Measurements from ENCODE around the gene GATAD2A.

The GATAD2A gene

DNA sequence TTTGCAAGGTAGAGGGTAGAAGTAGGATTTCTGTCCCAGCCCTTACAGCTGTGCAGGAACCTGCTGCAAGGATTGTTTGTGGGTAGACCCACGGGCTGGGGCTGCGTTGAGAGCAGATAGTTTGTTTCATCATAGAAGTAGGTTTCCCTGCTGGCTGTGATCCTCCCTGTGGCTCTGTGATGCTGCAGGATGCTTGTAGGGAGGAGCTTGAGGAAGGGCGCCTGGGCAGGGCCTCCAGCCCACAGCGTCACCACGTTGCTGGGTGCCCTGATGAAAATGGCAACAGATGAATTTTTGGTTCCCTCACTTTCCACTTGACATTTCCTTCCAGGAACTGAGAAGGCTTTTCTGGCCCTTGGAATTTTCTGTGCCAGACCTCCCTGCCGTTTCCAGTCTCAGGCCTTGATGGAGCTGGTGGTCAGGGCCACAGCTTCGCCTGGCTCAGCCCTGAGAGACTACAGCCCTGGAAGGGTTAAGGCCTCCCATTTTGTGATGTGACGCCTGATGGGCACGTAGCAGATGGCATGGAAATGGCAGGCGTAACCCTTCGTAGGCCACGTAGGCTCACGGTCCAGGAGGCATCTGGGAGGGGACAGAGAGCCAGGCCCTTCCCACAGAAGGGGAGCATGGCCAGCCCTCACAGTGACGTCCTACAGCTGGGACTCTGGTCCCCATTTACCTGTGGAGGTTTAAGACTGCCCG lies 42.2 kb downstream of the GATAD2A start:
- Histone ChIP-seq H3K27me3 (ENCODE audit: insufficient read depth, low read depth) (no peaks in the 10 kb centered on the region), H3K36me3 (ENCODE audit: insufficient read depth) (no peaks in the 10 kb centered on the region), H3K4me2 (no peak overlapping the region), H2AFZ (ENCODE audit: low read depth) (no peak overlapping the region), H3K4me1 (ENCODE audit: low read depth, poor library complexity, severe bottlenecking) (no peaks in the 10 kb centered on the region), H3K27ac (no peak overlapping the region), H4K20me1 (ENCODE audit: insufficient read depth) (peaks cover 26% of the 10 kb centered on the region), H3K9ac (no peak overlapping the region), H3K4me3 (IDR thresholded peaks at IDR 0.05; ENCODE audit: insufficient read depth, low read depth, low read length) (no peak overlapping the region), H3K79me2 (ENCODE audit: insufficient read depth, low read depth) (peaks cover 88% of the 10 kb centered on the region)
- TF ChIP-seq, protein P1, sequence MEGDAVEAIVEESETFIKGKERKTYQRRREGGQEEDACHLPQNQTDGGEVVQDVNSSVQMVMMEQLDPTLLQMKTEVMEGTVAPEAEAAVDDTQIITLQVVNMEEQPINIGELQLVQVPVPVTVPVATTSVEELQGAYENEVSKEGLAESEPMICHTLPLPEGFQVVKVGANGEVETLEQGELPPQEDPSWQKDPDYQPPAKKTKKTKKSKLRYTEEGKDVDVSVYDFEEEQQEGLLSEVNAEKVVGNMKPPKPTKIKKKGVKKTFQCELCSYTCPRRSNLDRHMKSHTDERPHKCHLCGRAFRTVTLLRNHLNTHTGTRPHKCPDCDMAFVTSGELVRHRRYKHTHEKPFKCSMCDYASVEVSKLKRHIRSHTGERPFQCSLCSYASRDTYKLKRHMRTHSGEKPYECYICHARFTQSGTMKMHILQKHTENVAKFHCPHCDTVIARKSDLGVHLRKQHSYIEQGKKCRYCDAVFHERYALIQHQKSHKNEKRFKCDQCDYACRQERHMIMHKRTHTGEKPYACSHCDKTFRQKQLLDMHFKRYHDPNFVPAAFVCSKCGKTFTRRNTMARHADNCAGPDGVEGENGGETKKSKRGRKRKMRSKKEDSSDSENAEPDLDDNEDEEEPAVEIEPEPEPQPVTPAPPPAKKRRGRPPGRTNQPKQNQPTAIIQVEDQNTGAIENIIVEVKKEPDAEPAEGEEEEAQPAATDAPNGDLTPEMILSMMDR (conservative IDR thresholded peaks at IDR 0.05; ENCODE audit: low read depth, low read length), result no peak

DNA sequence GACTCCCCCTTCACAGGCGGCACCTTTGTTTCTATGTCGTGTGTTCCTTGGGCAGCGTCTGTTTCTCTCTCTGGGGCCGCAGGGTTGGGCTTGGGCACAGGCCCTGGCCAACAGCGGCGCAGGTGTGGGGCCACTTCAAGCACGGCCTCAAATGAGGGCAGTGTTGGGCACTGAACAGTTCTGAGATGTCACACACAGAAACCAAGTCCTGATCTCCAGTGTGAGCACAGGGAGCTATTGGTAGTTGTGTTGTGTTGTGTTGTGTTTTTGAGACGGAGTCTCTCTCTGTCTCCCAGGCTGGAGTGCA lies 42.7 kb downstream of the GATAD2A start:
- Histone ChIP-seq H3K4me2 (no peak overlapping the region), H3K27me3 (ENCODE audit: insufficient read depth, low read depth) (no peaks in the 10 kb centered on the region), H2AFZ (ENCODE audit: low read depth) (no peak overlapping the region), H4K20me1 (ENCODE audit: insufficient read depth) (peaks cover 31% of the 10 kb centered on the region), H3K79me2 (ENCODE audit: insufficient read depth, low read depth) (peaks cover 89% of the 10 kb centered on the region), H3K4me3 (IDR thresholded peaks at IDR 0.05; ENCODE audit: insufficient read depth, low read depth, low read length) (no peak overlapping the region), H3K4me1 (ENCODE audit: low read depth, poor library complexity, severe bottlenecking) (no peaks in the 10 kb centered on the region), H3K36me3 (ENCODE audit: insufficient read depth) (no peaks in the 10 kb centered on the region), H3K27ac (no peak overlapping the region), H3K9ac (no peak overlapping the region)
- TF ChIP-seq, protein P1 (conservative IDR thresholded peaks at IDR 0.05; ENCODE audit: low read depth, low read length), result no peak

DNA sequence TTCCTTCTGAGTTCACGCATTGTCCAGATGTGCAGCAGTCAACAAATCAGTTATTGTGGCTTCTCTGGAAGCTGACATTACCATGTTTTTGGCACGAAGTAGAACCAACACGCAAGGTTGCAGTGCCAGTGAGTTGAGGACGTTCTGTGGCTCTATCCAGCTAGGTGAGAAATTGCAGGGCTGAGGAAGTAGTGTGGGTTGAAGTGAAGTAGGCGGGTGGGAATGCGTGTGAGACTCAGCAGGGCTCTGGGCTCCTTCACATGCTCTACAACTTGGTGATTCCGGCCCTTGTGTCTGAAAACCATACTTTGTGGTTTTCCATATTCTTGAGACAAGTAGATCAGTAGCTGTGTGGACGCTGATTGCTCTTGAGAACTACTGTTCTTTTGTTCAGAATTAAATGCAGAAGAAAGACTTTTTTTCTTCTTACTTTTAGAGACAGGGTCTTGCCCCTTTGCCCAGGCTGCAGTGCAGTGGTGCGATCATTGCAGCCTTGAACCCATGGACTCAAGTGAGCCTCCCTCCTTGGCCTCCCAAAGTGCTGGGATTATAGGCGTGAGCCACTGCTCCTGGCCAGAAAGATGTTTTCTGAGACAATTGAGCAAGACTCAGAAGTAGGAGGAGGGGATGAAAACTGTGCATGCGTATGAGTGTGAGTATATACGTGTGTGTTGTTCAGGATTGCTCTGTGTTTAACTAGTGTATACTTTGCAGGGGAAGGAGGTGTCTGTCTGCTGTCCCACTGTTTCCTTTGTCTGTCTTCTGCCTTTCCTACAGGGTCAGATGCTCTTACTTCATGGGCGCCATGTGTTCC lies 46.2 kb downstream of the GATAD2A start:
- Histone ChIP-seq H3K4me3 (IDR thresholded peaks at IDR 0.05; ENCODE audit: insufficient read depth, low read depth, low read length) (no peak overlapping the region), H4K20me1 (ENCODE audit: insufficient read depth) (0 out of 2 replicates have a peak, but pooled peaks cover 21% of the 10 kb centered on the region), H3K4me2 (no peak overlapping the region), H3K27ac (no peak overlapping the region), H3K4me1 (ENCODE audit: low read depth, poor library complexity, severe bottlenecking) (no peaks in the 10 kb centered on the region), H3K9ac (no peak overlapping the region), H2AFZ (ENCODE audit: low read depth) (no peak overlapping the region), H3K79me2 (ENCODE audit: insufficient read depth, low read depth) (peaks cover 70% of the 10 kb centered on the region), H3K27me3 (ENCODE audit: insufficient read depth, low read depth) (no peaks in the 10 kb centered on the region), H3K36me3 (ENCODE audit: insufficient read depth) (no peaks in the 10 kb centered on the region)
- TF ChIP-seq, protein P1 (conservative IDR thresholded peaks at IDR 0.05; ENCODE audit: low read depth, low read length), result no peak

DNA sequence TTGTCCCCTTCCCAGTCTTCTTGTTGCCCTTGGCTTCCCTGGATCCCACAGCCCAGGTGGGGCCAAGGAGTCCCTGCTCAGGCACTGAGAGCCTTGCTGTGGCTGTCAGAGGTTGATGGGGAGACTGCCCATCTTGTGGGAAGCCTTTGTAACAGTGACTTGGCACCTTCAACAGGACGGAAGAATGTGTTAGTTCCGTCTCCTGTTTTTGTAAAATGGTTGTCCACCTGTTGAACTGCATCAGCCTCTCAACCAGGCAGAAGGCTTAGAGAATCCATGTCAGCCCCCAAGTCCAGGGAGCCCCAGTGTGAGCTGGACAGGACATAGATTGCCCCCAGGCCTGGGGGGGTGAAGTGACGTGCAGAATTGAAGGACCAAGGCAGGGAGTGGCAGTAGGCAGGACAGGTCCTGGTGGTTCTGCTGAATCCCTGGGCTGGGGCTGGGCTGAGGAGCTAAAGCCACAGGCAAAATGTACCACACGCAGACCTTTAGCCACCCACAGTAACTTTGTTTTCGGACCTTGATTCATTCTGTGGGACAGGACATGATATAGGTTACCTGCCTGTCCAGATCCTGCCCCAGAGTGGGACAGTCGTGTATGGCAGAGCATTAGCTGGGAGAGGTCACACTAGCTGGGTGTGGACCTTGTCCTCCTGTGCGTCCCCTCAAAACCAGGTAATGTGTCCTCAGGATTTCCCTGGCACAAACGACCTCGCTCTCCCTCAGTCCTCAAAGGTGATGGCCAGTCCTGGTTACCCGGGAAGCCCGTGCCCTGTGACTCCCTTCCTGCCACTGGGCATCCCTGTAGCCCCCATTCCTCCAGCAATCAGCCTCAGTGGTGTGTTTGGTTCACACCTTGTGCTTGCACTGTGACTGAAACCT lies 47.0 kb downstream of the GATAD2A start:
- Histone ChIP-seq H3K79me2 (ENCODE audit: insufficient read depth, low read depth) (peaks cover 61% of the 10 kb centered on the region), H3K27me3 (ENCODE audit: insufficient read depth, low read depth) (no peaks in the 10 kb centered on the region), H3K4me1 (ENCODE audit: low read depth, poor library complexity, severe bottlenecking) (no peaks in the 10 kb centered on the region), H3K4me3 (IDR thresholded peaks at IDR 0.05; ENCODE audit: insufficient read depth, low read depth, low read length) (no peak overlapping the region), H3K4me2 (no peak overlapping the region), H4K20me1 (ENCODE audit: insufficient read depth) (0 out of 2 replicates have a peak, but pooled peaks cover 17% of the 10 kb centered on the region), H3K27ac (no peak overlapping the region), H3K9ac (no peak overlapping the region), H2AFZ (ENCODE audit: low read depth) (no peak overlapping the region), H3K36me3 (ENCODE audit: insufficient read depth) (no peaks in the 10 kb centered on the region)
- TF ChIP-seq, protein P1 (conservative IDR thresholded peaks at IDR 0.05; ENCODE audit: low read depth, low read length), result no peak
